ENCODE measurements around the gene HOOK2. TPM values are rescaled to one million over a fixed set of nuclear protein-coding genes. Genes with fewer than 3 reads are reported as not detected.
A peak's percentile ranks its signal among the peaks of the same experiment; 100 is the strongest.

HOOK2 gene
- total and polyA plus RNA-seq, 9 of the 15 experiments (the other 6 are each of a cell fraction or from before 2014, with no cell fraction given): 1.3 to 17.2 (median 9.9) TPM

DNA sequence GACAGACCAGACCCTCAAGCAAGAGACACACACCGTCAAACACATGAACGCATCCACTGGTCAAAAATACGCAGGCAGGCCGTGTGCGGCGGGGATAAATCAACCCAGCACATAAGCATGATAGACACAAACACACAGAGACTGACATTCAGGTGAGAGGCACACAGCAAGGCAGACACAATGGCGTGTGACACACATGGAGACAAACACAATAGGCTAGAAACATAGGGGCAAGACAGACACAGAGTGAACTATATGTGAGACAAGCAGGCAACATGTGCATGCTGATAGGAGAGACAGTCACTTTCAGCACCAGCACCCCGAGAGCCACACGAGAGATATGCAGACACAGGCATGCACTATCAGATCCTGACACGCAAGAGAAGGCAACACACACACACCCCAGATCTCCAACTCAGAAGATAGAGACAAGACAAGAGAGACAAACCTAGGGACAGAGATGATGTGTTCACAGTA lies 9.1 kb upstream of the HOOK2 start (continued):
- TF ChIP-seq PBX2 (CRISPR knock-in tag; IDR thresholded peaks at IDR 0.05; ENCODE audit: low read depth): no peak
- peak; percentile 64 for TF ChIP-seq PBX2 (tag; conservative IDR thresholded peaks at IDR 0.05; ENCODE audit: low read depth)
- peak; percentile 98 for TF ChIP-seq TCF3 (CRISPR knock-in tag; IDR thresholded peaks at IDR 0.05)
- peak; percentile 78 for TF ChIP-seq L3MBTL2 (IDR thresholded peaks at IDR 0.05)
- peak; percentile 60 for TF ChIP-seq ZNF644 (tag; IDR thresholded peaks at IDR 0.05; ENCODE audit: low read depth)
- TF ChIP-seq, protein P1, sequence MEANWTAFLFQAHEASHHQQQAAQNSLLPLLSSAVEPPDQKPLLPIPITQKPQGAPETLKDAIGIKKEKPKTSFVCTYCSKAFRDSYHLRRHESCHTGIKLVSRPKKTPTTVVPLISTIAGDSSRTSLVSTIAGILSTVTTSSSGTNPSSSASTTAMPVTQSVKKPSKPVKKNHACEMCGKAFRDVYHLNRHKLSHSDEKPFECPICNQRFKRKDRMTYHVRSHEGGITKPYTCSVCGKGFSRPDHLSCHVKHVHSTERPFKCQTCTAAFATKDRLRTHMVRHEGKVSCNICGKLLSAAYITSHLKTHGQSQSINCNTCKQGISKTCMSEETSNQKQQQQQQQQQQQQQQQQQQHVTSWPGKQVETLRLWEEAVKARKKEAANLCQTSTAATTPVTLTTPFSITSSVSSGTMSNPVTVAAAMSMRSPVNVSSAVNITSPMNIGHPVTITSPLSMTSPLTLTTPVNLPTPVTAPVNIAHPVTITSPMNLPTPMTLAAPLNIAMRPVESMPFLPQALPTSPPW (CRISPR knock-in tag; IDR thresholded peaks at IDR 0.05): peak; percentile 44; the same call in 1 of the 2 replicates
- peak; percentile 81 for TF ChIP-seq NUFIP1 (IDR thresholded peaks at IDR 0.05; ENCODE audit: partially characterized antibody)
- peak; percentile 89 for TF ChIP-seq POLR2AphosphoS5 (IDR thresholded peaks at IDR 0.05; ENCODE audit: control insufficient read depth, insufficient read depth, low read depth, low read length)
- no peak for TF ChIP-seq ZNF124 (CRISPR knock-in tag; IDR thresholded peaks at IDR 0.05)
- TF ChIP-seq ZEB2 (IDR thresholded peaks at IDR 0.05): peak; percentile 62; the same call in 1 of the 2 replicates
- peak; percentile 91 for TF ChIP-seq BHLHE40 (IDR thresholded peaks at IDR 0.05; ENCODE audit: low read length)
- TF ChIP-seq FOXJ3 (CRISPR knock-in tag; IDR thresholded peaks at IDR 0.05): no peak
- peak; percentile 88 to 91 for TF ChIP-seq TBL1XR1 (IDR thresholded peaks at IDR 0.05; ENCODE audit: low read length in 2 of 2)
- 0 out of 2 replicates have a peak, but pooled peaks have one; percentile 71 for TF ChIP-seq ZNF175 (CRISPR knock-in tag; IDR thresholded peaks at IDR 0.05; ENCODE audit: low read depth)
- TF ChIP-seq GABPB1 (CRISPR knock-in tag; IDR thresholded peaks at IDR 0.05): peak; percentile 51
- no peak for TF ChIP-seq NR2C2 (CRISPR knock-in tag; IDR thresholded peaks at IDR 0.05)
- TF ChIP-seq NR2C2 (tag; IDR thresholded peaks at IDR 0.05): peak; percentile 54
- TF ChIP-seq NR4A1 (CRISPR knock-in tag; IDR thresholded peaks at IDR 0.05): no peak
- TF ChIP-seq NR4A1 (tag; IDR thresholded peaks at IDR 0.05): 0 out of 2 replicates have a peak, but pooled peaks have one; percentile 15
